ENCODE results near the gene CBFA2T3. TPM values are rescaled to one million over a fixed set of nuclear protein-coding genes. Genes with fewer than 3 reads are reported as not detected.

The CBFA2T3 gene
- total RNA-seq, 4 donors from 2014 or later, result 0.95 to 7.3 (median 3.3) TPM

- ATAC-seq (no peak), DNase-seq (no peak)
- peaks cover 24 to 52% (median 46%) of the 10 kb centered on the region in 3 donors for H3K27me3 ChIP-seq
- intact Hi-C loops (cut with DNase I; ENCODE audit: low total_unique reads) (no loop called here), in situ Hi-C loops (cut with MboI; ENCODE audit: low sequenced_read_pairs in 4 of 4) (no loop called here)
- H3K27ac ChIP-seq, result no peak overlapping the region
- TF ChIP-seq CTCF (IDR thresholded peaks at IDR 0.05 in 4 of 5, conservative IDR thresholded peaks at IDR 0.05 in 1 of 5), result no peak
- TF ChIP-seq POLR2A (IDR thresholded peaks at IDR 0.05), result no peak
- H3K4me3 ChIP-seq, result no peak overlapping the region
- no peaks in the 10 kb centered on the region for H3K36me3 ChIP-seq
- no peaks in the 10 kb centered on the region for H3K9me3 ChIP-seq
- H3K4me1 ChIP-seq, result no peaks in the 10 kb centered on the region
Observed at GRCh38 chr16:89023621-89024511, 46.9 kb upstream of the CBFA2T3 start.

GRCh38 chr16:89023151-89023551 is 46.1 kb upstream of the CBFA2T3 start:
- H3K4me3 ChIP-seq, result no peak overlapping the region
- intact Hi-C loops (cut with DNase I; ENCODE audit: low total_unique reads), result no loop called here
- H3K27ac ChIP-seq, result no peak overlapping the region
- H3K4me1 ChIP-seq, result no peaks in the 10 kb centered on the region
- H3K36me3 ChIP-seq, result no peaks in the 10 kb centered on the region
- in situ Hi-C loops (cut with MboI; ENCODE audit: low sequenced_read_pairs in 4 of 4), result no loop called here
- ATAC-seq, result no peak
- TF ChIP-seq CTCF (IDR thresholded peaks at IDR 0.05 in 4 of 5, conservative IDR thresholded peaks at IDR 0.05 in 1 of 5) (no peak), POLR2A (IDR thresholded peaks at IDR 0.05) (no peak)
- H3K27me3 ChIP-seq, result peaks cover 26 to 51% (median 44%) of the 10 kb centered on the region in 3 donors
- H3K9me3 ChIP-seq, result no peaks in the 10 kb centered on the region
- no peak for DNase-seq

- TF ChIP-seq CTCF (IDR thresholded peaks at IDR 0.05 in 4 of 5, conservative IDR thresholded peaks at IDR 0.05 in 1 of 5) (no peak), POLR2A (IDR thresholded peaks at IDR 0.05) (no peak)
- intact Hi-C loops (cut with DNase I; ENCODE audit: low total_unique reads), result no loop called here
- Histone ChIP-seq H3K27me3 (peaks cover 25 to 43% (median 37%) of the 10 kb centered on the region in 3 donors), H3K4me1 (no peaks in the 10 kb centered on the region), H3K9me3 (no peaks in the 10 kb centered on the region), H3K27ac (no peak overlapping the region), H3K36me3 (no peaks in the 10 kb centered on the region), H3K4me3 (no peak overlapping the region)
- ATAC-seq (no peak), DNase-seq (no peak)
- in situ Hi-C loops (cut with MboI; ENCODE audit: low sequenced_read_pairs in 4 of 4), result no loop called here
Observed at GRCh38 chr16:89022051-89022836, 45.2 kb upstream of the CBFA2T3 start.

- H3K36me3 ChIP-seq, result no peaks in the 10 kb centered on the region
- in situ Hi-C loops (cut with MboI; ENCODE audit: low sequenced_read_pairs in 4 of 4) (no loop called here), intact Hi-C loops (cut with DNase I; ENCODE audit: low total_unique reads) (no loop called here)
- H3K27ac ChIP-seq, result no peak overlapping the region
- H3K9me3 ChIP-seq, result no peaks in the 10 kb centered on the region
- DNase-seq (no peak), ATAC-seq (no peak)
- peaks cover 22 to 43% (median 25%) of the 10 kb centered on the region in 3 donors for H3K27me3 ChIP-seq
- TF ChIP-seq POLR2A (IDR thresholded peaks at IDR 0.05) (no peak), CTCF (IDR thresholded peaks at IDR 0.05 in 4 of 5, conservative IDR thresholded peaks at IDR 0.05 in 1 of 5) (no peak)
- no peaks in the 10 kb centered on the region for H3K4me1 ChIP-seq
- H3K4me3 ChIP-seq, result no peak overlapping the region
Observed at GRCh38 chr16:89020925-89021595, 44.1 kb upstream of the CBFA2T3 start.
